Skeletal muscle tissue (tissue), 2 donors: ENCODE data around the gene KLHL13. TPM values are rescaled to one million over a fixed set of nuclear protein-coding genes. Genes with fewer than 3 reads are reported as not detected.

Experiments used
- small RNA-seq: library from RNA; depleted of rRNA; stranded (forward); fragments of <200 nt; gene quantifications from one replicate; pipeline ENCODE3, GENCODE V24; 2014
- total RNA-seq: library from RNA; depleted of rRNA; stranded (reverse); fragments of >200 nt; gene quantifications from one replicate; pipeline ENCODE4 v1.2.3, GENCODE V29; 2014

KLHL13 gene
- total RNA-seq, 1 donor from 2014 or later = 80.9 TPM

Small RNA genes within 50 kb of the gene (small RNA-seq; reads per million reads assigned to genes)
- not detected for gene RF00019
- not detected for gene TUBB4BP3

Other genes with a start within 250 kb of the KLHL13 start
- 50.1 TPM for gene WDR44, start 229.3 kb upstream of the KLHL13 start, total RNA-seq